Measurements from ENCODE around the gene KRTAP4-4.

- TF ChIP-seq CTCF (conservative IDR thresholded peaks at IDR 0.05) (no peak), ZFX (IDR thresholded peaks at IDR 0.05) (no peak)
Observed at GRCh38 chr17:41178341-41178740, 17.8 kb upstream of the KRTAP4-4 start.

Data from C4-2B (cell line).